NCI-H82 treated with DMSO at 0.1 percent for 48 hours (cell line): ENCODE measurements around the gene MYDGF.
"Not testable (repeated sequence)": the region's sequence is repeated elsewhere in the genome, so short reads cannot be mapped to it uniquely, and the experiment has no call there.

Experiments used
- DNase-seq: peaks from one replicate; lab custom pipeline; 2025; ENCODE audit not compliant: unreplicated experiment; lab: John Stamatoyannopoulos, UW

The MYDGF gene

DNA sequence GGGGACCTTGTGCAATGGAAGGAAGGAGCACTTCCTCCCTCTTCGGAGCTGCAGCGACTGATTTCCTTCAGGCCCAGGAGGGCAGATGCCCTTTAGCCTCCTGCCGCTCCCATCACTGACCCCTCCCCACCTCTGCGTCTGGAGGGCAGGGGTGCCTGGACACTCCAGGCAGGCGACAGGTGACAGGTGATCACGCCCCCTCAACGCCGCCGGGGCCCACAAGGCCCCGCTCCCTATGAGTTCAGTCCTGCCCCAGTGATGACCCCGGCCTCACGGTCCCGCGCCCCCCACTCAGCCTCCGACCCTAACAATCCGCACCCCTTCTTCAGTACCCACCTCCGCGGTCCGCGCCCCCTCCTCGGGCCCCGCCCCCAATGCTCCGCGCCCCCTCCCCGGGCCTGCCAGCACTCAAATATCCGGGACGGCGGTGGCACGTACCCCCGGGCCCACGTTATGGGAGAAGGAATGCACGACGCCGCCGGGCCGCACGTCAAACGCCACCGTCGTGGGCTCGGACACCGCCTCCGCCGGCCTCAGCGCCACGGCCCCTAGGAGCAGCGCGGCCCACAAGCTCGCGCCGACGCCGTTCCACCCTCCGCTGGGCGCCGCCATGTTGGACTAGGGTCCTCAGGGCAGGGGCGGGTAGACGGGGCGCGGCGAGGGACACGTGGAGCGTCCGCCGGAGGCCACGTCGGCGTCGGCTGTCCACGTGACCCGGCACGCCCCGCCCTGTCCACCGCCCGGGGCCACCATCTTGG is at the start of gene MYDGF:
TSS of gene MYDGF (minus strand) at position 620 of the 758 bp plus-strand sequence. CDS start at position 612, 8 bp downstream.
- DNase-seq: peak; percentile 32

DNA sequence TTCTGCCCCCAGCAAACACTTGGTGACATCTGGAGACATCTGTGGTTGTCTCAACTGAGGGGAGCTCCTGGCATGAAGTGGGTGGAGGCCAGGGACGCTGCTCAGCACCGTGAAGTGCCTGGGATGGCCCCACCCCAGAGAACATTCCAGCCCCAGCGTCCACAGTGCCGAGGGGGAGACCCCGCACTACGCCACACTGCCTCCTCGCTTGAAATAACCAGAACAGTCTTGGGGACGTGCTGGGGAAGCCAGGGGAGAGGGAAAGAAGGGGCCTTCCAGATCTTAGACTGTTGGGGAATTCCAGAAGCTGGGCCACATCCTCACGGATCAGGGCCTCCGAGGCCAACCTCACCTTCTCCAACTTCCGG is 49.3 kb upstream of the MYDGF start:
- no peak for DNase-seq

- no peak for DNase-seq
These were observed 48.0 kb upstream of the MYDGF start for GRCh38 chr19:4717966-4718701.

DNA sequence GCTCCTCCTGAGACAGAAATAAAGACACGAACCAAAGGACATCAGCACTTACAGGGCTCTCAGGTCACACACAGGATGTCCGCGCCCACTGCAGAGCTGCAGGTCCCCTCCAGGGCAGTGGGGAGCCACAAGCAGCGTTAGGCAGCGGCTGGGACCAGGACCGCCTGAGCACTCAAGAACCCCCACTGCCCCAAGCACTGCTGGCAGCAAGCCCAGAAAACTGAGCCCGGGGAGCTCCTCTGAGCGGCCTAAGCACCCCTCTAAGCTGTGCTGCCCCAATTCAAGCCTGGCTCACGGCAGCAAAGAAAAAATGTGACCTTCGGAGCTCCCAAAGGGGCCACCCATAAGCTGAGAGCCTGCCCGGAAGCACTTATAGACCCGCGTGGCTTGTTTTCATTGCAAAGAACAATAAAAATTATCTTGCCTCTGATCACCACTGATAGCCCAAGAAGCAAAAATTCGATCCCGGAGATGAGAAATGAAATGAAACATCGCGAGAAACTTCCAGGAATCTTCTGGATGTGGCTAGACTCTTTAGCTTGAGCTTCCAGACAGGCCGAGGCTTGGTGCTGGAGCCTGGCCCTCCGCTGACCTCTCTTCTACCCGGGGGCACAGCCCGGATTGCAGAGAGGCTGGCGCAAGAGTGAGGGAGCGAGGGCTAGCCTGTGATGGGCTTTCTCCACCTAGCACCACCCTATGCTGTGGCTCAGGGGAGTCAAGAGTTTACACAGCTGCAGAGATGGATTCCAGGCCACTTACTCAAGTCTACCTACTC is 47.2 kb upstream of the MYDGF start:
- DNase-seq: no peak

DNA sequence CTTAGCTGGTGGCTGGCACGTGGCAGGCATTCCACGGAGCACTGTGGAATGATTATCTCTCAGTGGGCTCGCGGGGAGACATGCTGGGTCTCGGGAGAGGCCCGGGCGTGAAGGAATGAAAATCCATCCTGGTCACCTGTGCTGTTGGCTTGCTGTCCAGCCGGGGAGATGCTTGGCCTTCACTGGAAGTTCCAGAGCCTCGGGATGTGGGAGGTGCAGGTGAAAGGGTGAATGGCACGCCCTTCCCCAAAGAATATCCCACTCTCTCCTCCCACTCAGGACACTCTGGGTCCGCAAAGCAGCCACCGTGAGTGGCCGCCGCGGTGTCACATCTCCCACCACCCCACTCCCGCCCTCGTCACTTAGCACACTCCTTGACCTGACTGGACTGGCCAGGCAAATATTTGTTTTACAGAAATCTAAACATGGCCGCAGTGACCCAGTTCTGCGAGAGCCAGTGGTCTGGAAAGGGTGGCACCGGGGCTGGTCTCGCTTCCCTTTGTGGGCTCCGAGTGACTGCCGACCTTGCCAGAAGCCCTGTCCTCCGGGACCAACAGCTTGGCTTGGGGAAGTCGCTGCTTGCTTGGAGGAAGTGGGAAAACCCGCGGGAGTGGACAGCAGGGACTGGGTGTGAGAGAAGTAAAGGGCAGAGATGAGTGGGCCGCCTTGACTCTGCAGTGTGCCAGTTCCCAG is 45.5 kb upstream of the MYDGF start:
- DNase-seq: no peak

DNA sequence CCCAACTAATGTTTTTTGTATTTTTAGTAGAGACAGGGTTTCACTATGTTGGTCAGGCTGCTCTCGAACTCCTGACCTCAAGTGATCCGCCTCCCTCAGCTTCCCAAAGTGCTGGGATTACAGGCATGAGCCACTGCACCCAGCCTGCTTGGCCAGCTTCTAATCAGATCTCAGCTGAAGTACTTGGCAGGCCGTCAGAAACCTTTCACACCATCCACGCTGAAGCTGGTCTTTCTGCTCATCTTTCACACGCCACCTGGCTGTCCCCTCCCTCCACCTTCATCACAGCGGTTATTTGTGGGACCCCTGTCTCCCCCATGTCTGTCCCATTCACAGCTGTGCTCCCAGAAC is 45.0 kb upstream of the MYDGF start:
- not testable (repeated sequence) for DNase-seq

- no peak for DNase-seq
These were observed 43.9 kb upstream of the MYDGF start for GRCh38 chr19:4714016-4714415.

DNA sequence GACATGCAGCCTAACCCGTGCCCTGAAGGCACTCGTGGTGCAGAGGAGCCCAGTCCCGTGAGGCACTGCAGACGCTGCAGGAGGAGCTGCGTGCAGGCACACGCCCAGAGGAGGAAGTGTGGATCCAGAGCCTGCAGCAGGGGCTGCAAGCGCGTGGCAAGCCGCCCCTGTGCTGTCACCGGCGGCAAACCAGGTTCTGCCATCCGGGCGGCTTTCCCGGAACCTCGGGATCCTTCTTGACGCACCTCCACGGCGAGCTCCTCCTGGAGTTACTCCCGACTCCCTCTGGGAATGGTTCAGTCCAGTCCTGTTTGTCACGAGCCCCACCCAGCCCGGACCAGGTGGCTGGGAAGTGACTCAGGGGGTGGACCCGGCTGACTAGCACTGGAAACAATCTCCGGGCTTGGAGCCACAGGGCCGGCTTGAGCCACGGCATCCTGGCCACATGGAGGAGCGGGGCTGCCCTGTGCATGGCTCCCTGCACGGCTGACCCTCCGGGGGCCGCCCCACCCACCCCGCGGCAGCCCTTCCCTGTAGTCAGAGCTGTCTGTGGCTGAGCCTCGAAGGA is 43.3 kb upstream of the MYDGF start:
- DNase-seq: no peak

DNA sequence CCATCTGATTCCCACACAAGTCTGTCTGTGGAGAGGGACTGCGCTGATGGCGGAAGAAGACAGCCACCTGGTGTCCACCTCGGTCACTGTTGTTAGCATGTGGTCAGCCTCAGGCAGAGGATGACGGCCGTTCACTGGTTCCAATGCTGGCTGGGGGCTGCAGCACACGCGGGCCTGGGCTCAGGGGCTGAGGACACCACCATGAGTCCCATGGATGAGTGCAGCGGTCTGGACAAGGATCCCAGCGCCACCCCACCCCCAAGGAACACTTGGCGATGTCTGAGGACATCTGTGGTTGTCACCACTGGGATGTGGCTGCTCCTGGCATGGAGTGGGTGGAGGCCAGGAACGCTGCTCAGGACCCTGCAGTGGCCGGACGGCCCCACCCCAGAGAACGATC is 42.6 kb upstream of the MYDGF start:
- DNase-seq: no peak

DNA sequence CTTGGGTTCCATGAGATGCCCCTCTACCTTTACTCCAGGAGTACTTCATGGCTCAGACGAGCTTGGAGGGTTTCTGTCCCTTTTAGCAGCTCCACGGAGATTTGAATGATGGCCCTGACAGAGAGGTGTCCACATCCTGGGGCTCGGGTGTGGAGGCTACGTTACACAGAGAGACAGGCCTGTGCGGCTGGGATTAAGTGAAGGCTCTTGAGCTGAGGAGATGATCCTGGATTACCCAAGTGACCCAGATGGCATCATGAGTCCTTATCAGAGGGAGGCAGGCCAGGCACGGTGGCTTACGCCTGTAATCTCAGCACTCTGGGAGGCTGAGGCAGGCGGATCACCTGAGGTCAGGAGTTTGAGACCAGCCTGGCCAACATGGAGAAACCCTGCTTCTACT is 41.1 kb upstream of the MYDGF start:
- DNase-seq: peak; percentile 55

DNA sequence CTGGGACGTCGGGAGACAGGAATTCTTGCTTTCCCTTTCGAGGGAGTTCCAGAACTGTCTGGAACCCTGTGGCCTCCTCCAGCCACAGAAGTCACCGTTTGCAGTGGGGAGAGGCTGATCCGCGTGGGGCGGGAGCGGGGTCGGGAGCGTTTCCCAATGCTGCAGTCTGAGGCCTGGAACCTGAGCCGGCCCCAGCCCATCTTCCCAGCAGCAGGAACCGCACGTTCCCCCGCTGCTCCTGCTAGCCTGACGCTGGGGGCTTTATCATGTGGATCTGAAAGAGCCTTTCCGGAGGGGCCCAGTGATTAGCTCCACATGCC is 40.1 kb upstream of the MYDGF start:
- DNase-seq: no peak

DNA sequence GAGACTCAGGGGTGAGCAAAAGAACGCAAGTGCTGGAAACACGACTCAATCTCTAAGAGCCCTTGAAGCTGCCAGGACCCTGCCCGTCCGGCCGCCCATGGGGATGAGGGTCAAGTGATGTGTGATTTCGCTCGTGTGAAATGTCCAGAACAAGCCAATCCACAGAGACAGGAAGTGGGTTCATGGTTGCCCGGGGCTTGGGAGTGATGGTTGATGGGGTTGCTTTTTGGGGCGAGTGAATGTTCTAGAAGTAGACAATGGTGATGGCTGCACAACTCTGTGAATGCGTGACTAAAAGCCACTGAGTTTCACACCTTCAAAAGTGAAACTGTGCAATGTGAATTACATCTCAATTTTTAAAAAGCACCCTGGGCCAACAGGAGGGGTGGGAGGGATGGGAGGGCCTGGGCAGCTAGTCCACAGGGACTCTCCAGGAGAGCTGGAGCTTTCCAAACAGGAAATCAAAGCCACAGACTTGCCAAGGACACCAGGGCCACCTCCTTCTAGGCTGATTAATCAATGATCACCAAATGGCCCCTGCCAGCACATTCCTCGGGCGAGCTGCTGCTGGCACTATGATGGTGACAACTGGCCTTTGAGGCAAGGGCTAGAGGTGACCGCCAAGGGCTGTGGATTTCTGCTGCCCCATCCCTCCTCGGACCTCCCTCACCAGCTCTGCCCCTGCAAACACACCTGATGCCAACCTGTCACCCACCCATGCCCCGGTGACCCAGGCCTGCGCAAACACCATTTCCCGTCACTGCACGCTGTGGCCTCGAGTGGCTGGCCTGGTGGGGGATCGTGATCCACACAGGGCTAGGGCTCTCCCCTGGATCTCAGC is 39.5 kb upstream of the MYDGF start:
- DNase-seq: no peak

GRCh38 chr19:4707956-4708650 is 38.0 kb upstream of the MYDGF start:
- DNase-seq: no peak

DNA sequence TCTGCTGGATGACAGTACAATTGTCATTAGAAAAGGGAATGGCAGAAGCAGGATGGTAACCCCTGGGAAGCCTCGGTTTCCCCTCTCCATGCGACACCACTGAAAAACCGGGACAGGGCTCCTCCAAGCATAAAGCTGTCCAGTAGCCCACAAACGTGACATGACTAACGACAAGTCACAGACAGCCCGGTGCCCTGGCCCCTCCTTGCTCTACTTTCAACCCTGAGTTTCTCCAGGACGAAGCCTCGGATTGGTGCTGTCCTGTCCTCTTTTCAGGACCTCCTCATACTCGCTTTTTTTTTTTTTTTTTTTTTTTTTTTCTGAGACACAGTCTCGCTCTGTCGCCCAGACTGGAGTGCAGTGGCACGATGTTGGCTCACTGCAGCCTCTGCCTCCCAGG is 37.2 kb upstream of the MYDGF start:
- DNase-seq: no peak

- no peak for DNase-seq
These were observed 35.4 kb upstream of the MYDGF start for GRCh38 chr19:4705413-4706131.

DNA sequence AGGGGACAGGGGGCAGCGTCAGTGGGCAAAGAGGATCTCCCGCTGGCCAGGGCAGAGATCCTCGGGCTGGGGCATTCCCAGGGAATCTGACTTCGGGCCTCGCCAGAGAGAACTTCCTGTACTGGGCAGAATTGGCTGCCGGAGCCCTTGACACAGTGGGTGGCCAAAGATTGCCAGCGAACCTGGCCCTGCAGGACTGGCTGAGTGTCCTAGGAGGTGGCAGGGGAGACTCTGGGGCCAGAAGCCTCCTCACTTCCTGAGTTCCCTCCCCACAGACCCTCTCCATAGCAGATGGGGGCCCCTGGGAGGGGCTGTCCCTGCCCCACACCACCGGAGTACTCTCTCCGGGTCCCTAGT is 34.2 kb upstream of the MYDGF start:
- DNase-seq: no peak

DNA sequence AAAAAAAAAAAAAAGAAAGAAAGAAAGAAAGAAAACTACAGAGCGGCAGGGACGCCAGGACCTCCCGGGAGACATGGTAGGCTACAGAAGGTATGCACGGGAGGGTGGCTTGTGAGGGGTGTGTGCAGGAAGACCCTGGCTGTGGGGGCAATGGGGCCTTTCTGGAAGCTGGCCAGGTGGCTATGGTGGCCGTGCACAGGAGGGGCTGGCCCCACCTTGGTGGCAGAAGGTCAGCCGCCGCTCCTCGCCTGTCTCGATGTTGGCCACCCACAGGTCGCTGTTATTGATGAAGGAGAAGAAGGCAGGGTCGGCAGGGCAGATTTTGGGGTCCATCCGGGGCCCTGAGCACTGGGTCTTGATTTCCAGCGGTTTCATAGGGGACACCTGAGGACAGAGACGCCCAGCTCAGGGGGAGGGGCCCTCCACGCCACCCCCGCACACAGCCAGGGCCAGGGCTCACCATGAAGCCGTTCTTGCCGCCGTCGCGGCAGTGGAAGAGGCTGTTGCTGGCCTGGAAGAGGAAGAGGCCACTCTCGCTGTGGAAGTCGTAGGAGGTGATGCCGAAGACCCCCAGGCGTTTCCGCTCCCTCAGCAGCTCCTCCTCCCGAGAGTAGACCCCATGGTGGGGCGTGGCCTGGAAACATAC is 33.7 kb upstream of the MYDGF start:
- DNase-seq: no peak

GRCh38 chr19:4702764-4703163 is 32.6 kb upstream of the MYDGF start:
- no peak for DNase-seq

DNA sequence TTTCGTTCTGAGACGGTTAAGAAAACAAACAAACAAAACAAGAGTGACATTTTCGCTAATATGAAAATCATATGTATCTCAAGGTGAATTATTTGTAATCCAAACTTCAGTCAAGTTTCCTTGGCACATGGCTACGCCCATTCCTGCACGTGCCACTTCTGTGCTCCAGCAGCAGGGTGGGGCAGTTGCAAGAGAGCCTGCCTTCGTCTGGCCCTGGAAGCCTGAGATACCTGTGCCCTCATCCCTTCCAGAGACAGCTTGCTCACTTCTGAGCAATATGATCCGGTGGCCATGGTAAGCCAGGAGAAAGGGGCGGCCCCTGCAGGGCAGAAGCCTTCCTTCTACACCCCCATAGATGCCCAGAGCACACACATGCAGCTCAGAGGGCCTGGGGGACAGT is 31.4 kb upstream of the MYDGF start:
- no peak for DNase-seq
